ENCODE measurements around the gene LIMCH1.

DNA sequence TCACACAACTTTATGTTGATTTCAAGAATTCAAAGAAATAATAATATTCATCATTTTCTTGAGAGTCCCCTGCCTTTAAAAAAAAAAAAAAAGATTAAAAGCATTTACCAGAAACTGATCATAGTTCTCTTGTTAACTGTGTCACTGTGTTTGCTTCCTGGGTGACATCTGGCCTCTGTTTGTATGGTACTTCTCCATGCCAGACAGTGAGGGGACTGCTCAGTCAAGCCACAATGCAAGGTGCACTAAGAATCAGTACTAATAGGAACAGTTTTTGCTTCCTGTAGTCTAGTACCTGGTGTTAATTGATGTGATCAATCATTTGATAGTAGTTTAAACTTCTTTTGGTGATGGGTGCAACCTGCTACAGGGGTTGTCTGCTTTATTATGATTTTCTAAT, 133.0 kb downstream of the LIMCH1 start:
- TF ChIP-seq, protein P1, sequence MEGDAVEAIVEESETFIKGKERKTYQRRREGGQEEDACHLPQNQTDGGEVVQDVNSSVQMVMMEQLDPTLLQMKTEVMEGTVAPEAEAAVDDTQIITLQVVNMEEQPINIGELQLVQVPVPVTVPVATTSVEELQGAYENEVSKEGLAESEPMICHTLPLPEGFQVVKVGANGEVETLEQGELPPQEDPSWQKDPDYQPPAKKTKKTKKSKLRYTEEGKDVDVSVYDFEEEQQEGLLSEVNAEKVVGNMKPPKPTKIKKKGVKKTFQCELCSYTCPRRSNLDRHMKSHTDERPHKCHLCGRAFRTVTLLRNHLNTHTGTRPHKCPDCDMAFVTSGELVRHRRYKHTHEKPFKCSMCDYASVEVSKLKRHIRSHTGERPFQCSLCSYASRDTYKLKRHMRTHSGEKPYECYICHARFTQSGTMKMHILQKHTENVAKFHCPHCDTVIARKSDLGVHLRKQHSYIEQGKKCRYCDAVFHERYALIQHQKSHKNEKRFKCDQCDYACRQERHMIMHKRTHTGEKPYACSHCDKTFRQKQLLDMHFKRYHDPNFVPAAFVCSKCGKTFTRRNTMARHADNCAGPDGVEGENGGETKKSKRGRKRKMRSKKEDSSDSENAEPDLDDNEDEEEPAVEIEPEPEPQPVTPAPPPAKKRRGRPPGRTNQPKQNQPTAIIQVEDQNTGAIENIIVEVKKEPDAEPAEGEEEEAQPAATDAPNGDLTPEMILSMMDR (IDR thresholded peaks at IDR 0.05; ENCODE audit: control extremely low read depth in 1 of 3, insufficient read depth in 1 of 3, low read depth in 1 of 3, low read length in 3 of 3) = no peak
- TF ChIP-seq SRF (IDR thresholded peaks at IDR 0.05; ENCODE audit: low read depth, low read length) = no peak
- no peak for TF ChIP-seq CEBPB (IDR thresholded peaks at IDR 0.05; ENCODE audit: low read depth, low read length)
- TF ChIP-seq EGR1 (IDR thresholded peaks at IDR 0.05; ENCODE audit: borderline replicate concordance, low read depth, low read length) = no peak
- no peak for TF ChIP-seq RAD21 (IDR thresholded peaks at IDR 0.05 in 1 of 2, conservative IDR thresholded peaks at IDR 0.05 in 1 of 2; ENCODE audit: low read depth in 2 of 2, low read length in 2 of 2)
- TF ChIP-seq CREB1 (IDR thresholded peaks at IDR 0.05) = no peak
- TF ChIP-seq EZH2 (IDR thresholded peaks at IDR 0.05; ENCODE audit: low read depth, low read length, severe bottlenecking) = no peak
- no peak for TF ChIP-seq CHD1 (IDR thresholded peaks at IDR 0.05; ENCODE audit: low read depth, low read length)
- TF ChIP-seq MAX (IDR thresholded peaks at IDR 0.05) = no peak
- TF ChIP-seq POLR2A (IDR thresholded peaks at IDR 0.05; ENCODE audit: control extremely low read depth in 1 of 2, low read depth in 2 of 2, low read length in 2 of 2) = no peak
- TF ChIP-seq, protein P2, sequence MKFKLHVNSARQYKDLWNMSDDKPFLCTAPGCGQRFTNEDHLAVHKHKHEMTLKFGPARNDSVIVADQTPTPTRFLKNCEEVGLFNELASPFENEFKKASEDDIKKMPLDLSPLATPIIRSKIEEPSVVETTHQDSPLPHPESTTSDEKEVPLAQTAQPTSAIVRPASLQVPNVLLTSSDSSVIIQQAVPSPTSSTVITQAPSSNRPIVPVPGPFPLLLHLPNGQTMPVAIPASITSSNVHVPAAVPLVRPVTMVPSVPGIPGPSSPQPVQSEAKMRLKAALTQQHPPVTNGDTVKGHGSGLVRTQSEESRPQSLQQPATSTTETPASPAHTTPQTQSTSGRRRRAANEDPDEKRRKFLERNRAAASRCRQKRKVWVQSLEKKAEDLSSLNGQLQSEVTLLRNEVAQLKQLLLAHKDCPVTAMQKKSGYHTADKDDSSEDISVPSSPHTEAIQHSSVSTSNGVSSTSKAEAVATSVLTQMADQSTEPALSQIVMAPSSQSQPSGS (IDR thresholded peaks at IDR 0.05; ENCODE audit: low read length) = no peak
- no peak for TF ChIP-seq JUND (IDR thresholded peaks at IDR 0.05; ENCODE audit: low read length)
